Stimulated activated CD8-positive, alpha-beta memory T cell treated with anti-CD3 and anti-CD28 coated beads, Interleukin-12 subunit alpha, Interleukin-12 subunit beta, amount 100 ng/mL, for 1 hour (primary cell): ENCODE data around the gene YJU2.

ENCODE experiments used
- DNase-seq: peaks from one replicate; pipeline ENCODE4 v3.0.0-alpha.2; 2020; ENCODE audit warnings: low read depth

The YJU2 gene

GRCh38 chr19:4298810-4299550, 52.1 kb downstream of the YJU2 start:
- no peak for DNase-seq

DNA sequence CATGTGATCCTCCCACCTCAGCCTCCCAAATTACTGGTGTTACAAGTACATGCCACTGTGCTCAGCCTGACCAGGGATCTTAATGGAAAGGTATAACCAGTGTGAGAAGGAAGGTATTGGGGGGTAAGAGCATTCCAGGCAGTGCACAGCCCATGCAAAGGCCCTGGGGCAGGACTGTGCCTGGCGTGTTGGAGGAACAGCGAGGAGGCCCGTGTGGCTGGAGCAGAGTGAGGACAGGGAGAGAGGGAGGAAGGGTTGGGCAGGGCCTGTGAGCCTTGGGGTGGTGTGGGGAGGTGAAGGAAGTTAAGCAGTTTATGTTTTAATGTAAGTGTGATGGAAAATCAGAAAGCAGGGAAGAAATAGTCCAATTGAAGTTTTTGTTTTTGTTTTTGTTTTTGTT, 53.7 kb downstream of the YJU2 start:
- no peak for DNase-seq

DNA sequence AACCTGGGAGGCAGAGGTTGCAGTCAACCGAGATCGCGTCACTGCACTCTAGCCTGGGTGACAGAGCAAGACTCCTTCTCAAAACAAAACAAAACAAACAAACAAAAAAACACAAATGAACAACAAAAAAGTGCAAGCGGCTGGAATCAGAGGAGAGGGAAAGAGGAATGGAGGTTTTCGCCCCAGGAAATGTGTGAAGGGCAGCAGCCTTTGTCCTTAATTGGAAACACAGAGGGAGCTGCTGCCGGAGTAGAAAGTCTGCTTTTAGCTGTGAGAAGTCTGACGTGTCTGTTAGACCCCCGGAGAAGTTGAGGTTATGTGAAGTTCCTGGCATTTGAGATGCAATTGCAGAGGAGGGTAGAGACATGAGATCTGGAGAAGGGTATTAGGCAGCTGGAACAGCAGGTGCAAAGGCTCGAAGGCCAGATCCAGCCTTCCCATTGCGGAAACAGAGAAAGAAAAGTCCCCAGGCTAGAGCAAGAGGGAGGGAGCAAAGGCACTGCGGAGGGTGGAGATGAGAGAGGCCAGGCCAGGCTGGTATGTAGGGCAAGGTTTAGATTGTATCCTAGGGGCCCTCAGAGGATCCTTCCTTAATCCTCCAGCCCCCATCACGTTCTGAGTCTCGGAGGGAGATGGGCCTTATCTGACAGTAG, 54.8 kb downstream of the YJU2 start:
- no peak for DNase-seq

DNA sequence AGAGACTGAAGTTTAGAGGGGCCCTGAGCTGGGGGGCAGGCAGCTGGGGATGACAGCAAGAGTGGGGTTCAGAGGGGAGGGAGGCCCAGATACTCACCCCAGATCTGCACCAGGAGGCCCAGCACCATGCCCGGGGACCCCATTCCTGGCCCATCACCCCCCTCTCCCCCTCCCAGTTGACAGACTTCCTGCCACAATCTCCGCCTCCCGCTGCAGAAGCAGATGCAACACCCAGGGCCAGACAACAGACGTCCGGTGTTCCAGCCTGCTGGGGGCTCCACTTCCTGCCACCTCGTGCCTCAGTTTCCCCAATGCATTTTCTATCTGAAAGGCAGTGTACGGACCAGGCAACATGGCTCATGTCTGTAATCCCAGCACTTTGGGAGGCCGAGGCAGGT, 55.4 kb downstream of the YJU2 start, which contains the start of gene TMIGD2:
Gene TMIGD2 (minus strand): TSS at position 147 of the 398 bp plus-strand sequence. CDS start 4 bp downstream, at position 143.
- DNase-seq = no peak

DNA sequence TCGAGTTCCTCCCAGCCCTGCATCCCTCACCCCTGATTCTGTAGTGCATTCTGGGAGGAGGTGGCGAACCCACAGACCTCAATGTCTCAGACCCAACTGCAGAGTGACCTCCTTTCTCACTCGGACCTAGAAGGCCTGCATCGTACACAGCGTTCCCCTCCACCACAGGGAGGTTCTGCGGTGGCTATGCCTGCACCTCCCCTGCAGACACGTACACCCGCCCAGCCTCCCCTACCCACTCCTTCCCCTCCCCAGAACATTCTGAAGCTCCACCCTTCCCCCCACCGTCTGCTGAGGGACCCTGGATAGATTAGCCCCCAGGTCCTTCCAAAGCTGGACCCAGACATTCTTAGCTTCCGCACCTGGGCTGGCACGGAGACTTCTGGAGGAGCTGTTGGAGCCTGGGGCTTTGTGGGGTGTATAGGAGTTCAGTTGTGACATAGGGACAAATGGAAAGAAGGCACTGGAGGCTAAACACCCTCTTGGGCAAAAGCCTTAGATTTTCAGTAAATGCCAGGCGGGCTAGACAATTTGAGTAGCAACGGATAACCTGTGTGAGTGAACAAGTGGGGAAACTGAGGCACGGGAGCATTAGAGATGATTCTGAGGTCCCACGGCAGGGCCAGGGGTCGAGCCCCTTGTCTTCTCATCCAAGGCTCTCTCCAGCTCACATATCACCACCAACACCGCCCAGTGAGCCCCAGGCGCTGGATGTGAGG, 57.1 kb downstream of the YJU2 start:
- no peak for DNase-seq

DNA sequence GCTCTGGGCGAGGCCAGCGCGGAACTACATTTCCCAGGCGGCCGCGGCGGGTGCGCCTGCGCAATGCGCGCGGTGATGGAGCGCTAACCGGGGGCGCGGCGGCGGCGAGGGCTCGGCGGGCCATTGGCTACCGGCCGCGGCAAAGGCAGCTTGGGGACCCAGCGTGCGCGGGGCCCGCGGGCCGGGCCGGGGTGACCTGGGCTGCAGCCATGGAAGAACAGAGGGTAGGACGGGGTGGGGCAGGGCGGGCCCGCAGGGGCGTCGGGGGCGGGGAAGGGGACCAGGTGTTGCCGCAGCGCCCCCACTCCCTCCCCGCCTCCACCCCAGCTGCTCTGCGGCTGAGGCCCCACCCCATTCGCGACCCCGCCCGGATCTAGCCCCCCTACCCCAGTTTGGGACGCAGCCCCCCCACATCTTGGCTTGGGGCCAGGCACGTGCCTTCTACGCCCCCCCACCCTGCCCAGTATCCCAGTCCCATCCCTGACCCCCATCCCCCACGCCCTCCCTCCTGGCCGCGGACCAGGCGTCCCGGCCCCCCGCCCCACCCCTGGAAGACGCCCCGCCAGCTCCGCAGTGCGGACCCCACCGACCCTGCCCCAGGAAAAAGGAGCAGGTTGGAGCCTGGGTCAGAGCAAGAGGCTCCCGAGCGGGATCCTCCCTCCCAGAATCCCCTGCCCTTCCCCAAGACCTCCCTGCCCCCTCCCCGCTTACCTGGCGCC, 57.8 kb downstream of the YJU2 start, which contains the start of gene FSD1:
Gene FSD1 (plus strand): TSS at position 61 of the 719 bp plus-strand sequence. CDS start 149 bp downstream, at position 210.
- DNase-seq = peak; percentile 43

DNA sequence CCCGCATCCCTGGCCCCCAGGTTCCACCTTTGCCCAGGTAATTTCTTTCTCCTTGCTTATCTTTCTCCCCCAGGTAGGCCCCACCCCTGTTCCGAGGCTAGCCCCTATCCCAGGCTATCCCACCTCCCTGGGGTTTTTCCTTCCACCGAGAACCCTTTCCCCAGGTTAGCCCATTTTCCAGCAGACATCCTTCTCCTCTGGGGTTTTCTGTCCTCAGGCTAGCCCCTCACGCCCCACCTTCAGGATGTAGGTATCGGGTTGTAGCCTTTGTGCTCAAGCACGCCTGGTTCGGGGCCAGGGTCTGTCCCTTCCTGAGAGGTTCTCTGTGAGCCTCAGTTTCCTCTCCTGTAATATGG, 58.4 kb downstream of the YJU2 start:
- DNase-seq = no peak

DNA sequence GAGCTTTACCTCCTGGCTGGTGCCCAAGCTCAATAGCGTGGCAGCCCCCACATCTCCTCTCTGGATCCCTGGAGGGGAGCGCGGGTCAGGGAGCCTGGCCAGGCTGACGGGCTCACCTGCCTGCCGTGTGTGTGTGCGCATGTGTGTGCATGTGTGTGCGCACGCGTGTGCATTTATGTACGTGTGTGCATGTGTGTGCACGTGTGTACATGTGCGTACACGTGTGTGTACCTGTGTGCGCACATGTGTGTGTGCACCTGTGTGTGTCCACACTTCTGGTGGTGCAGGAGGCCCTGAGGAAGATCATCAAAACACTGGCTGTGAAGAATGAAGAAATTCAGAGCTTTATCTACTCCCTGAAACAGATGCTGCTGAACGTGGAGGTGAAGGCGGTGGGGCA, 58.8 kb downstream of the YJU2 start:
- no peak for DNase-seq

- DNase-seq = no peak
Observed at GRCh38 chr19:4310247-4311121, 63.6 kb downstream of the YJU2 start.

GRCh38 chr19:4313847-4314490, 67.1 kb downstream of the YJU2 start:
- no peak for DNase-seq

GRCh38 chr19:4316956-4317355, 70.1 kb downstream of the YJU2 start:
- DNase-seq = no peak

- DNase-seq = no peak
Observed at GRCh38 chr19:4318460-4318859, 71.6 kb downstream of the YJU2 start.
